HG03565 (cell line): ENCODE measurements around the gene MFRP.

Experiments used
- ATAC-seq: cut with Tn5 transposase; IDR thresholded peaks from one replicate; pipeline ENCODE4 v1.9.1; 2021; ENCODE audit warnings: mild to moderate bottlenecking, moderate library complexity; ENCODE audit not compliant: unreplicated experiment

Gene MFRP

GRCh38 chr11:119319136-119319699, 27.3 kb downstream of the MFRP start:
- ATAC-seq: no peak

GRCh38 chr11:119318240-119319135, 28.0 kb downstream of the MFRP start:
- ATAC-seq: no peak

GRCh38 chr11:119317592-119318239, 28.8 kb downstream of the MFRP start:
- no peak for ATAC-seq

GRCh38 chr11:119316729-119317591, 29.5 kb downstream of the MFRP start, which contains the start of gene MCAM:
Gene MCAM, minus strand, starts transcription at chr11:119317130. Its CDS starts 29 bp downstream, at chr11:119317101.
- ATAC-seq: no peak

GRCh38 chr11:119316016-119316728, 30.3 kb downstream of the MFRP start:
- ATAC-seq: no peak

- ATAC-seq: no peak
These were observed 31.1 kb downstream of the MFRP start for GRCh38 chr11:119315131-119316015.

GRCh38 chr11:119314726-119315125, 31.8 kb downstream of the MFRP start:
- ATAC-seq: no peak

- ATAC-seq: no peak
These were observed 35.8 kb downstream of the MFRP start for GRCh38 chr11:119310682-119311052.

- ATAC-seq: no peak
These were observed 36.4 kb downstream of the MFRP start for GRCh38 chr11:119309953-119310681.

GRCh38 chr11:119309411-119309810, 37.1 kb downstream of the MFRP start:
- ATAC-seq: no peak

- ATAC-seq: no peak
These were observed 38.5 kb downstream of the MFRP start for GRCh38 chr11:119307974-119308373.

GRCh38 chr11:119307219-119307618, 39.3 kb downstream of the MFRP start:
- ATAC-seq: no peak

- ATAC-seq: no peak
These were observed 40.1 kb downstream of the MFRP start for GRCh38 chr11:119306373-119306890.

GRCh38 chr11:119305556-119306372, 40.7 kb downstream of the MFRP start:
- no peak for ATAC-seq

GRCh38 chr11:119303227-119303718, 43.2 kb downstream of the MFRP start:
- ATAC-seq: no peak

GRCh38 chr11:119300198-119300964, 46.1 kb downstream of the MFRP start:
- ATAC-seq: no peak

- no peak for ATAC-seq
These were observed 47.1 kb downstream of the MFRP start for GRCh38 chr11:119299416-119299815.
